Smooth muscle cell of the brain vasculature (primary cell): ENCODE measurements around the gene PTRH1.

Experiments used
- DNase-seq: peaks from one replicate; pipeline ENCODE4 v3.0.0-alpha.2; 2012; ENCODE audit warnings: low read depth, low spot score

PTRH1 gene

DNA sequence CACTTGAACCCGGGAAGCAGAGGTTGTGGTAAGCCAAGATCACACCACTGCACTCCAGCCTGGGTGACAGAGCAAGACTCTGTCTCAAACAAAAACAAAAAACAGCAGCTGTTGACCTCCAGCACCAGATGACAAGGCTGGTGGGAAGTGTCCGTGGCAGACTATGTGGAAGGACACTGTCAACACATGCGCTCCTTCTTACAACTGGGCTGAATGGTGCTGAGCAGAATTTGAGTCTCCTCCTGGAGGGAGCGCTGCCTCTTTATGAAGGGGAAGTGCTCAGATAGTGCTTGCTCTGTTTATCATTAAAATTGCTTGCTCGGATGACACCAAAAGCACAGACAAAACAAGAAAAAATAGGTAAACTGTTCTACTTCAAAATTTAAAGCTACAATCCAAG is 17.9 kb downstream of the PTRH1 start:
- no peak for DNase-seq

DNA sequence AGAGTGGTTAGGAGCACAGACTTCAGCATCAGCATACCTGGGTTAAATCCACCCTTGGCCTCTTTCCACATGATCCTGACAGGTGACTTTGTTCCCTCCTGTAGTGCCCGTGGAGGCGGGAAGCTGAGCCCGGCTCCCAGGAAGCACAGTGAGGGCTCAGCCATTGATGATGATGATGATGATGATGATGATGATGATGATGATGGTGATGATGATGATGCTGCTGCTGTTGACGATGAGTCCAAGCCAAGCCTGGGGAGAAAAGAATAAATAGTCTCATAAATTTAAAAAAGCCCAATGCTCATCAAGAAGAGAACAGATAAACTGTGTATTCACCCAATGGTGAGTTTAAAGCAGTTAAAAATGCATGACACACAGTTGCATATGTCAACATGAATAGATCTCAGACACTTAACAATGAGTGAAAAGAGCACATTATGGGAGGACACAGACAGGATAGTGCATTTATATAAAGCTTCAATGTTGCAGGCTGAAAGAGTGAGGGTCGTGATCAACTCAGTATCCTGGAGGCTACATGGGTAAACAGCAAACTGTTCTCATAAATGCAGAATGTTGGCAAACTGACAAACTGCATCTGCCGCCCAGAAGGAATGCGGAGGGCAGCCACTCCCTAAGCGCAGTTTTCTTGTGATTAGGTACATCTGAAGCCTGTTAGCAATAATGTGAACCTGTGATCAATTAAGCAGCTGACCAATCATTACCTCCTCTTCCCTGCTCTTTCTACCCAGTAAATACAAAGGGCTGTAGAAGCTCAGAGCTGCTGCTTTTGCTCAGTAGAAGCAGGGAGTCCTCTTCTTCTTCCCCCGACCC is 20.4 kb downstream of the PTRH1 start:
- DNase-seq, result no peak

GRCh38 chr9:127693697-127694096 is 21.8 kb downstream of the PTRH1 start:
- no peak for DNase-seq

- no peak for DNase-seq
Observed at GRCh38 chr9:127693143-127693542, 22.3 kb downstream of the PTRH1 start.

DNA sequence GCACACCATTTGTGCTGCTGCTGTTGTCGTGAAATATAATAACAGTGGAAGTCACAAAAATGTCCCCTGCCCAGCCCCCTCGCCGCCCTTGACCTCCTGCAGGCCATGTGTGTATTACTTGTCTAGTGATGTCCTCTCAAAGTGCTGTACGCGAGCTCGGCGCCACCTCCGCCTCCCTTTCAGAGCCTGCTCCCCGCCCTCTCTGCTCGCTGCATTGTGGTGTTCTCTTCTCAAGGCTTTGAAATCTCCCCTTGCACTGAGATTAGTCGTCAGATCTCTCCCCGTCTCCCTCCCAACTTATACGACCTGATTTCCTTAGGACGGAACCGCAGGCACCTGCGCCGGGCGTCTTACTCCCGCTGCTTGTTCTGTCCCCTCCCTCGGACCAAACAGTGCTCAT is 23.4 kb downstream of the PTRH1 start:
- no peak for DNase-seq

DNA sequence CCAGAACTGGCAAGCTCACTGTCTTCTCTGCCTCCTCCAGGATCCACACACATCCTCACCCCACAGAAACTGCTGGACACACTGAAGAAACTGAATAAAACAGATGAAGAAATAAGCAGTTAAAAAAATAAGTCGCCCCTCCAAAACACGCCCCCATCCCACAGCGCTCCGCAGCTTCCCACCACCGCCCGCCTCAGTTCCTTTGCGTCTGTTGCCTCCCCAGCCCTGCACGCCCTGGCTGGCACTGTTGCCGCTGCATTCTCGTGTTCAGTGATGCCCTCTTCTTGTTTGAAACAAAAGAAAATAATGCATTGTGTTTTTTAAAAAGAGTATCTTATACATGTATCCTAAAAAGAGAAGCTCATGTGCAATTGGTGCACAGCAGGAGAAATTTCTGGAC is 24.7 kb downstream of the PTRH1 start:
- no peak for DNase-seq

DNA sequence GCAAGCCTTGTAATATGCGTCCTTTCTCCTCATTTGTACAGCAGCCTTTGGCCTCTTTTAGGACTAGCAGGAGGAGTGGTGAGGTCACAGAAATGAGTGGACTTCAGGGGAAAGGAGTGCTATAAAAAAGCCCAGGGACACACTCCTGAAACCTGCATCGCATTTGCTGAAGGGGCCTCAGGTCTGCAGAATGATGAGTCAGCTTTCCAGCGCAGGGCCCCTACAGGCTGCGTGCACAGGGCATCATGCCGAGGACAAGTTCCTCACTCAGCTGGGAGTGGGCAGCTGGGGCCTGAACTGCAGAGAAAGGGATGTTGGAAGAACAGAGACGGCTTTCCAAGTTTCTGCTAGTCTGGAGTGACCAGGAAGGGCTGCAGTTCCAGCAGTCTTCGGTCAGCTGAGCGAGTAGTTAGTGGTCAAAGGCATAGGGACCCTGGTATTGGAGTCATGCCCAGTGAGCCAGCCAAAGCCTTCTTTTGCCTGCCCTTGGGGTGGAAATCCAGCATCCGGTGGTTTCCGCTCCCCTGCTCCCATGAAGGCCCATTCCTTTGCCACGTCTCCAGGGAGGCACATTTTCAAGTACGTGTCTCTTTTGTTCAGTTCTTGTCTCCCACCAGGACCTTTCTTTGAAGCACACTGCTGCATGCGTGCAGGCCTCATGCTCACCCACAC is 26.0 kb downstream of the PTRH1 start:
- no peak for DNase-seq

DNA sequence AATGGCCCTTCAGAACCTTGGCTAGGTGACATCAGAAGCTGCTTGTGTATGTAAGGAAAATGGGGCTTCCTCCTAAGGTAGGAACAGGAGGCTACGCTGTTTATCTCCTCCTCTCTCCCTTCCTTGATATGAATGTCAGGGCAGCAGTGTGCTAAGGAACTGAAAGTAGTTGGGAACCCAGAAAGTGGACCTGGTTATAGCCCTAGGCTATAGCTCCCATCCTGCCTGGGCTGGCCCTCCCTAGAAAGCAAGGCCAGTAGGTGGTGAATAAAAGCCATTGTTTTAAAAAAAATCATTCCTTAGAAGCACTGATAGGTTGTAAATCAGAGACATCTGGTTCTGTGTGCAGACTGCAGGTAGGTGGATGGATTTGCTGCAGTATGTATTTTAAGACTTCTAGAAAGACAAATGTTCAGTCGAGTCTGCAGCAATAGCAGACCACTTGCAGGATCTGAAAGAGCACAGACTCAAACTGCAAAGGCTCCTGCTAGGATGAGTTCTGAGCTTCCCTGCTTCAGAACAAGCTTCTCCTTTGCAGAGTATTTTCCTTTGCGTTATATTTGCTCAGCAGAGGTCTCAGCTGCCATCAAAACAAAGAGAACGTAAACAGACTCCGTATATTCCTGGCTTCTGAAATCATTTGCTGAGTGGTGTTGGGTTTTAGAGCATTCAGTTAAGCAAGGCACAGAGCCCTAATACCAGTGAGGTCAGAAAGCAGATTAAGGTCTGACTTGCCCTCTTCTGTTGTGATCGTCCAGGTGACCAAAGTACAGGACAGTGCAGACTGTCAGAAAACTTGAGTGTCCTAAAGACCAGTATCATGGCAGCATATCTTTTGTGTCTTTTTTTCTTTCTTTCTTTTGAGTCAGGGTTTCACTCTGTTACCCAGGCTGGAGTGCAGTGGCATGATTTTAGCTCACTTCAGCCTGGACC is 28.7 kb downstream of the PTRH1 start:
- DNase-seq, result no peak

DNA sequence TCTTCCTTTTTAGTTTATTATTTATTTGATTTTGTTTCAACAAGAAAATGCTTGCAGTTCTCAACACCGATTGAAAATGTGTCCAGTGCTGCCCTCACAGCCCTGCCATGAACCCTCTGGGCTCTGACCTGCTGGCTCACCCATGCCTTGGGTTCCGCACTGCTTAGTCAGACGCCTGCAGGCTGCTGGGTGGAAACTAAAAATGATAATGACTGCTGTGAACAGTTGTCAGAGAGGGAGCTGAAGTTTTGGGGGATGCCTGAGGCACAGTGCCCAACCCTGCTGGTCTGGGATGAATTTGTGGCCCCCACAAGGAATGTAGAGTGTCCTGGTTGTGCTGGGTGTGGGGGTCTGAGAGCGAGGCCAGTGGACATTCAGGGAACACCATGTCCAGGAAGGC is 30.9 kb downstream of the PTRH1 start:
- no peak for DNase-seq

DNA sequence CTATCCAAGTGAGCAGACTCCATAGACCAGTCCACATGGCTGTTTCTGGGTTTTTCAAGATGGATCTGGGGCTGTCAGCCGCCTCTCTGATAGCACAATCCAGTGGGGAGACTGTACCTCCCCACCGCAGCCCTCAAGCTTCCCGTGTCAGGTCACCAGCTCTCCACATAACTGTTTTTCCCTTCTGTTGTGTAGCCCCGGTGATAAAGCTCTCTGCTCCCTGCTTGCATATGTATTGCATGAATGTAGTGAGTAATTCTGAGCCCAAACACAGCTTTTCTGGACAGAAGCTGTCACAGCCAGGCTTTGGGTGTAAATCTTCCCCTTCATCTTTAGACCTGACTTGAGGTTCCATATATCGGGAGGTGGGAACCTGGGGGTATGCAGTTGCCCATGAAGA is 31.7 kb downstream of the PTRH1 start:
- DNase-seq, result no peak

DNA sequence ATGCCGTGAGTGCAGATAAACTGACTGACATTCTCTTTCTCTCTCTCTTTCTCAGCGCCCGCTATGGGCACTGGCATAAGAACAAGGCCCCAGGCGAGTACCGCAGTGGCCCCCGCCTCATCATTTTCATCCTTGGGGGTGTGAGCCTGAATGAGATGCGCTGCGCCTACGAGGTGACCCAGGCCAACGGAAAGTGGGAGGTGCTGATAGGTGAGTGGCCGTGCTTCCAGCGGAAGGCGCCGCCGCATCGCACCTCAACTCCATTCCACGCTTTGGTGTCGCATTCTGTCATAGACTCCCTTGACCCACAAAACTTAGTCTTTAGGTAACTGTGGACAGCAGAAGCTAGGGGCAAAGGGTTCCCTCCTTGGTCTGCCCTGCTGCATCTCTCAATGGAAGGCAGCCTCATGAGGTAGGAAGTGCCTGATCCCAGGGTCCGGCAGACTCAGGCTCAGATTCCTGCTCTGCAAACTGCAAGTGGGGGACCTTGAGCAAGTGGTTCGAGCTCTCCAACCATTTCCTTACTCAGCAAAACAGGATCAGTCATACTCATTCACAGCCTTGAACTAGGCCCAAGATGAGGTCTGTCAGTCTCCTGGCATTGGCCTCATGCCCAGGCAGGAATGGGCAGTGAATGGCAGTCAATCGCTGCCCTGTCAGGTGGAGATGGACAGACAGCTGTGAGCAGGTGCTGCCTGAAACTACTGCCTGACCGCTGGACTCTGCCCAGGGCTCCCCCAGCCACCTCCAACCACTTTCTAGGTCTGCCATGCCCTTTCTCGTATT is 32.9 kb downstream of the PTRH1 start:
- DNase-seq, result no peak

GRCh38 chr9:127680846-127681245 is 34.6 kb downstream of the PTRH1 start:
- DNase-seq, result no peak

GRCh38 chr9:127680226-127680625 is 35.2 kb downstream of the PTRH1 start:
- DNase-seq, result no peak

DNA sequence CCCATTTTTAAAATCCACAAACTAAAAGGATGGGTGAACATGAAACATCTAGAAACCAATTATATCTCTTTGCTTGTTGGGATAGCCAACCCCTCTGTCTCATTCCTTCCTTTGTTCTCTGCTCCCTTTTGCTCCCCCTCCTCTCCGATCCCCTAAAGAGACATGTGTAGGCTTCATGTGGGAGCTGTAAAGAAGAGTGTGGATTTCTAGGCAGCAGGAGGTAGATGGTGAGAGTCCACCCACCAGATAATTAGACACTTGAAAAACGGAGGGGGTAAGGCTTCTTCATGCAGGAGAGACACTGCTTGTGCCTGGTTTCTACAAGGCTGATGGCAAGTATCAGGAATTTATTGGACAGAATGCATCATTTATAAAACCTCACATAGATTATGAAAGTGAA is 36.0 kb downstream of the PTRH1 start:
- no peak for DNase-seq

GRCh38 chr9:127676638-127677037 is 38.8 kb downstream of the PTRH1 start:
- DNase-seq, result no peak

DNA sequence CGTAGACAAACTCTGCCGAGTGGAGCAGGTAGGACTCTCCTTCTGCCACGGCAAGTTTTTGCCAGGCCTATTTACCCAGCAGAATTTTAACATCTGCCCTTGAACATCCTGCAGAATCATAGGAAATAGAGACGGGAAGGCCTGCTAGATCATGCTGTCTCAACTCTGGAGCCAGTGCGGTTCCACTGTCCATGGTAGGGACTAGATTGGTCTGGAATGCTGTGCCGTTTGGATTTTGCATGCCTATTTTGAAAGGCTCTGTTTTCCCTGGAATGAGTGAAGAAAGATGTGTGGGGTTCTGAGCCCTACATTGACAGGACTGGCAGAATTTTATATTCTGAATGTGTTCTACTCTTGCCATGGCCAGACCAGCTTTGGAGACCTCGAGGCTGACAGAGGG is 42.2 kb downstream of the PTRH1 start:
- no peak for DNase-seq

GRCh38 chr9:127667906-127668305 is 47.6 kb downstream of the PTRH1 start:
- DNase-seq, result no peak

GRCh38 chr9:127667127-127667844 is 48.2 kb downstream of the PTRH1 start:
- no peak for DNase-seq

DNA sequence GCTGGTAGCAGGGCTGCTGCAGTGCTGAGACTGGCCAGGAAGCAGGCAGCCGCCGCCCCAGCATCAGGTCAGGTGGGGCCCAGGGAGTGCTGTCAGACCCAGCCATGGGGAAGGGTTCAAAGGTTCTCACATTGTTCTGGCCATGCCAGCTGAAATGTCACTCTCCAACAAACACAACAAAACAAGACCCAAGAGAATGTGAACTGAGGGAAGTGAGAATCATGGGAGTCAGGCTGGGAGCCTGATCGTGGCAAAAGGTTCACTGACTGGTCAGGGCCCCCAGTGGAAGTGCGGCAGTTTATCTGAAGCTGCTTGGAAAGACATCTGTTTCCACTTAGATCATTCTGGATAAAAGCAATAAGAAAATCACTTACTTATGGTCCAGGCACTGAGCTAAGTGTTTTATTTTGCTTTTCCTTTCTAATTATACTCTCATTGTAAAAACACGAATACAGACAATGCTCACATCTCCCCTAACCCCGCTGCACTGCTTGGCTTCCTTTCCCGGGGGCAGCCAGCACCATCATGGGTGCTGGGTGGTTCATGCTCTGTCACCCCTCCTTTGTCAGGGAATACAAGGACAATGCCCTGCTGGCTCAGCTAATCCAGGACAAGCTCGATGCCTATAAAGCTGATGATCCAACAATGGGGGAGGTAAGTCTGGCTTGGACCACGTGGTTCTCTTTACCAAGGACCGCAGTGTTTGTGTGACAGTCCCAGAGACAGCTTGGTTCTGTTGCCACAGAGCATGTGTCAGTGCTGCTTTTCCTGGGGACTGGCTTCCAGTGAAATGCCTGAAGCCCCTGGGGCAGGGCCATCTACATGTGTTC is 50.6 kb downstream of the PTRH1 start:
- DNase-seq, result no peak

- DNase-seq, result no peak
Observed at GRCh38 chr9:127664324-127664677, 51.2 kb downstream of the PTRH1 start.
